Measurements from ENCODE around the gene KIF13A. TPM values are rescaled to one million over a fixed set of nuclear protein-coding genes. Genes with fewer than 3 reads are reported as not detected.
"Not testable (repeated sequence)": the region's sequence is repeated elsewhere in the genome, so short reads cannot be mapped to it uniquely, and the experiment has no call there.

Gene KIF13A
- total RNA-seq, 1 experiment from 2014 or later: 24.1 TPM

- Mint-ChIP-seq H3K27ac (ENCODE audit: low read depth, unreplicated experiment) (no peak overlapping the region), H3K9me3 (ENCODE audit: unreplicated experiment) (no peaks in the 10 kb centered on the region), H3K4me3 (ENCODE audit: unreplicated experiment) (no peak overlapping the region), H3K4me1 (ENCODE audit: insufficient read depth, unreplicated experiment) (peaks cover 6% of the 10 kb centered on the region), H3K27me3 (ENCODE audit: insufficient read depth, unreplicated experiment) (no peaks in the 10 kb centered on the region), H3K36me3 (ENCODE audit: insufficient read depth, unreplicated experiment) (peaks cover 13% of the 10 kb centered on the region)
- DNase-seq (ENCODE audit: unreplicated experiment): no peak
- intact Hi-C loops (cut with micrococcal nuclease): no loop called here
- no peak for TF ChIP-seq CTCF (IDR thresholded peaks at IDR 0.05; ENCODE audit: unreplicated experiment)
- BruUV-seq (replicated peaks): no TSS peak
- POLR2A ChIA-PET: no interaction called here
- CTCF ChIA-PET: no interaction called here
These were observed 178.8 kb downstream of the KIF13A start for GRCh38 chr6:17808609-17809008.

GRCh38 chr6:17807431-17807830, 180.0 kb downstream of the KIF13A start:
- ChIA-PET CTCF (interaction anchor here (0.6 to 0.9 kb wide), 2 partner anchors 31 to 391 kb away, joined by 3 to 5 read pairs; no protein-coding TSS in a partner anchor), POLR2A (interaction anchor here (0.7 kb wide), 1 partner anchor 41 kb away, joined by 3 read pairs; no protein-coding TSS in a partner anchor)
- H3K36me3 Mint-ChIP-seq (ENCODE audit: insufficient read depth, unreplicated experiment): peaks cover 24% of the 10 kb centered on the region
- H3K27ac Mint-ChIP-seq (ENCODE audit: low read depth, unreplicated experiment); H3K27me3 Mint-ChIP-seq (ENCODE audit: insufficient read depth, unreplicated experiment); intact Hi-C loops (cut with micrococcal nuclease); H3K9me3 Mint-ChIP-seq (ENCODE audit: unreplicated experiment); H3K4me3 Mint-ChIP-seq (ENCODE audit: unreplicated experiment); DNase-seq (ENCODE audit: unreplicated experiment); BruUV-seq (replicated peaks); H3K4me1 Mint-ChIP-seq (ENCODE audit: insufficient read depth, unreplicated experiment): not testable (repeated sequence)

GRCh38 chr6:17803409-17803808, 184.0 kb downstream of the KIF13A start:
- peaks cover 35% of the 10 kb centered on the region for H3K36me3 Mint-ChIP-seq (ENCODE audit: insufficient read depth, unreplicated experiment)
- POLR2A ChIA-PET: interaction anchor here (1.2 to 2.2 kb wide), 2 partner anchors 16 to 97 kb away, joined by 3 to 8 read pairs; partner anchors contain the start of gene NUP153
- H3K27me3 Mint-ChIP-seq (ENCODE audit: insufficient read depth, unreplicated experiment): no peaks in the 10 kb centered on the region
- CTCF ChIA-PET: interaction anchor here (0.5 to 3.7 kb wide), 43 partner anchors 10 to 737 kb away, joined by 3 to 54 read pairs (median 4); partner anchors contain the start of gene FAM8A1
- intact Hi-C loops (cut with micrococcal nuclease): loop anchor here (5.0 kb wide), 2 partner anchors 101 to 201 kb away; partner anchors contain the start of gene FAM8A1
- no peak overlapping the region for H3K4me3 Mint-ChIP-seq (ENCODE audit: unreplicated experiment)
- peaks cover 6% of the 10 kb centered on the region for H3K4me1 Mint-ChIP-seq (ENCODE audit: insufficient read depth, unreplicated experiment)
- no peak for TF ChIP-seq CTCF (IDR thresholded peaks at IDR 0.05; ENCODE audit: unreplicated experiment)
- no peak for DNase-seq (ENCODE audit: unreplicated experiment)
- no peaks in the 10 kb centered on the region for H3K9me3 Mint-ChIP-seq (ENCODE audit: unreplicated experiment)
- no peak overlapping the region for H3K27ac Mint-ChIP-seq (ENCODE audit: low read depth, unreplicated experiment)
- no TSS peak for BruUV-seq (replicated peaks)

- no TSS peak for BruUV-seq (replicated peaks)
- no peaks in the 10 kb centered on the region for H3K4me1 Mint-ChIP-seq (ENCODE audit: insufficient read depth, unreplicated experiment)
- no peak for DNase-seq (ENCODE audit: unreplicated experiment)
- H3K27me3 Mint-ChIP-seq (ENCODE audit: insufficient read depth, unreplicated experiment): no peaks in the 10 kb centered on the region
- peaks cover 60% of the 10 kb centered on the region for H3K36me3 Mint-ChIP-seq (ENCODE audit: insufficient read depth, unreplicated experiment)
- CTCF ChIA-PET: no interaction called here
- H3K4me3 Mint-ChIP-seq (ENCODE audit: unreplicated experiment): no peak overlapping the region
- POLR2A ChIA-PET: interaction anchor here (1.5 kb wide), 1 partner anchor 20 kb away, joined by 4 read pairs; no protein-coding TSS in a partner anchor
- no peak for TF ChIP-seq CTCF (IDR thresholded peaks at IDR 0.05; ENCODE audit: unreplicated experiment)
- intact Hi-C loops (cut with micrococcal nuclease): no loop called here
- no peaks in the 10 kb centered on the region for H3K9me3 Mint-ChIP-seq (ENCODE audit: unreplicated experiment)
- no peak overlapping the region for H3K27ac Mint-ChIP-seq (ENCODE audit: low read depth, unreplicated experiment)
These were observed 188.8 kb downstream of the KIF13A start for GRCh38 chr6:17798477-17799154.
